H1 (cell line): ENCODE data around the gene ZNF512B. TPM values are rescaled to one million over a fixed set of nuclear protein-coding genes. Genes with fewer than 3 reads are reported as not detected.

Experiments
- CTCF ChIA-PET: fragments of 300-600 bp; sonication (Branson Sonifier 250); formaldehyde crosslinking; loops from one replicate; lab custom pipeline; 2021; ENCODE audit not compliant: partially characterized antibody; lab: Charles Lee
- POLR2A ChIA-PET: fragments of 300-600 bp; sonication (Branson Sonifier 250); formaldehyde crosslinking; loops from one replicate; lab custom pipeline; 2021; ENCODE audit warnings: inconsistent platforms; ENCODE audit not compliant: partially characterized antibody; lab: Charles Lee
- DNase-seq, 2 experiments: peaks; one replicate each; pipeline versions ENCODE4 v3.0.0 to v3.0.0-alpha.2; 2010 to 2022; ENCODE audit warnings: low spot score in 2 of 2, low read depth in 1 of 2, mixed read lengths in 1 of 2
- FAIRE-seq: peaks from 2 replicates; lab custom pipeline; 2011; peaks lifted over from hg19 to GRCh38; lab: Jason Lieb, UNC
- H2AFZ ChIP-seq: 2 replicates; pipeline ENCODE4 v1.8.1; 2012; ENCODE audit warnings: low read length, inconsistent platforms
- H2AK5ac ChIP-seq: 2 replicates; pipeline ENCODE4 v1.6.1; 2013; ENCODE audit warnings: low read depth, low read length
- H2BK120ac ChIP-seq: replicated peaks from 2 replicates; pipeline ENCODE3; 2013; ENCODE audit warnings: low read depth, low read length, inconsistent platforms
- H2BK12ac ChIP-seq: 2 replicates; pipeline ENCODE4 v1.6.1; 2013; ENCODE audit warnings: low read depth, low read length
- H2BK15ac ChIP-seq: 2 replicates; pipeline ENCODE4 v1.6.1; 2013; ENCODE audit warnings: low read length
- H2BK20ac ChIP-seq: 2 replicates; pipeline ENCODE4 v1.6.1; 2013; ENCODE audit warnings: low read length
- H2BK5ac ChIP-seq: 2 replicates; pipeline ENCODE4 v1.6.1; 2013; ENCODE audit warnings: low read depth, low read length
- H3K14ac ChIP-seq: 2 replicates; pipeline ENCODE4 v1.6.1; 2013; ENCODE audit warnings: inconsistent platforms; ENCODE audit not compliant: insufficient read length
- H3K18ac ChIP-seq: 2 replicates; pipeline ENCODE4 v1.6.1; 2013; ENCODE audit warnings: low read length; ENCODE audit errors: extremely low read depth
- H3K23ac ChIP-seq: 2 replicates; pipeline ENCODE4 v1.6.1; 2013; ENCODE audit warnings: inconsistent platforms; ENCODE audit not compliant: insufficient read length
- H3K23me2 ChIP-seq: 2 replicates; pipeline ENCODE4 v1.6.1; 2013; ENCODE audit warnings: low read depth, low read length
- H3K27ac ChIP-seq: 2 replicates; pipeline ENCODE4 v1.6.1; 2011; ENCODE audit warnings: low read depth, low read length, inconsistent platforms
- H3K27me3 ChIP-seq, 4 experiments: replicated peaks in 1 of 4; 1 replicate in 1 of 4; 2 replicates in 3 of 4; pipeline versions ENCODE4 v1.6.1 to v1.8.1; 2011 to 2013; ENCODE audit warnings: low read length in 3 of 4, mild to moderate bottlenecking in 3 of 4, inconsistent platforms in 2 of 4, mixed read lengths in 2 of 4, moderate library complexity in 1 of 4; ENCODE audit not compliant: control insufficient read depth in 3 of 4, insufficient read depth in 3 of 4; ENCODE audit errors: extremely low read depth in 1 of 4
- H3K36me3 ChIP-seq, 4 experiments: 2 replicates each; pipeline versions ENCODE4 v1.6.1 to v1.8.1; 2011 to 2013; ENCODE audit warnings: mild to moderate bottlenecking in 4 of 4, low read length in 3 of 4, moderate library complexity in 2 of 4, control low read depth in 1 of 4, inconsistent platforms in 1 of 4; ENCODE audit not compliant: insufficient read depth in 4 of 4, control insufficient read depth in 2 of 4
- H3K4ac ChIP-seq: replicated peaks from 2 replicates; pipeline ENCODE3; 2013; ENCODE audit warnings: low read length, low read depth, mixed read lengths, inconsistent platforms; ENCODE audit not compliant: insufficient read length
- H3K4me1 ChIP-seq, 4 experiments: replicated peaks in 1 of 4; 1 replicate in 1 of 4; 2 replicates in 3 of 4; pipeline versions ENCODE4 v1.6.1 to v1.8.1; 2011 to 2013; ENCODE audit warnings: low read length in 3 of 4, inconsistent platforms in 2 of 4, mixed read lengths in 1 of 4; ENCODE audit not compliant: insufficient read depth in 4 of 4, control insufficient read depth in 3 of 4
- H3K4me2 ChIP-seq, 2 experiments: 2 replicates each; pipeline versions ENCODE4 v1.6.1 to v1.8.1; 2011 to 2013; ENCODE audit warnings: low read depth in 2 of 2, low read length in 2 of 2, control low read depth in 1 of 2, inconsistent platforms in 1 of 2, mild to moderate bottlenecking in 1 of 2; ENCODE audit not compliant: insufficient read depth in 1 of 2
- H3K4me3 ChIP-seq, 4 experiments: fragments of 200-600, 300-600 bp in 1 of 4; sonication (generic), shearing (Covaris generic), sonication (Bioruptor Twin) in 1 of 4; 2 replicates each; pipeline versions ENCODE4 v1.5.1 to v1.8.1; 2011 to 2016; ENCODE audit warnings: low read length in 4 of 4, low read depth in 3 of 4, control low read depth in 2 of 4, inconsistent platforms in 2 of 4, mild to moderate bottlenecking in 2 of 4, mixed read lengths in 1 of 4, moderate library complexity in 1 of 4; ENCODE audit not compliant: insufficient read depth in 2 of 4; ENCODE audit errors: extremely low read depth in 1 of 4
- H3K56ac ChIP-seq: replicated peaks from 2 replicates; pipeline ENCODE3; 2013; ENCODE audit warnings: low read depth, mild to moderate bottlenecking, mixed read lengths, low read length, inconsistent platforms; ENCODE audit not compliant: insufficient read length
- H3K79me1 ChIP-seq: 2 replicates; pipeline ENCODE4 v1.6.1; 2013; ENCODE audit warnings: low read depth, low read length, control low read depth
- H3K79me2 ChIP-seq, 2 experiments: 2 replicates each; pipeline versions ENCODE4 v1.6.1 to v1.8.1; 2012 to 2013; ENCODE audit warnings: low read length in 2 of 2, mild to moderate bottlenecking in 2 of 2, inconsistent platforms in 1 of 2; ENCODE audit not compliant: insufficient read depth in 2 of 2, control insufficient read depth in 1 of 2
- H3K9ac ChIP-seq, 4 experiments: replicated peaks in 1 of 4; 1 replicate in 1 of 4; 2 replicates in 3 of 4; pipeline versions ENCODE4 v1.6.1 to v1.8.1; 2011 to 2013; ENCODE audit warnings: low read depth in 3 of 4, low read length in 3 of 4, control low read depth in 2 of 4, mild to moderate bottlenecking in 2 of 4, moderate library complexity in 2 of 4, inconsistent platforms in 1 of 4; ENCODE audit errors: extremely low read depth in 1 of 4
- H3K9me3 ChIP-seq, 2 experiments: 2 replicates each; pipeline versions ENCODE4 v1.6.1 to v1.8.1; 2012 to 2013; ENCODE audit warnings: mild to moderate bottlenecking in 2 of 2, moderate library complexity in 2 of 2, control low read depth in 1 of 2, inconsistent platforms in 1 of 2, low read depth in 1 of 2, low read length in 1 of 2, mixed read lengths in 1 of 2; ENCODE audit not compliant: insufficient read depth in 2 of 2
- H4K20me1 ChIP-seq, 2 experiments: replicated peaks in 1 of 2; 2 replicates each; pipeline versions ENCODE3 to v1.8.1; 2011 to 2013; ENCODE audit warnings: inconsistent platforms in 2 of 2, low read length in 2 of 2, mild to moderate bottlenecking in 1 of 2; ENCODE audit not compliant: insufficient read depth in 2 of 2, control insufficient read depth in 1 of 2
- H4K5ac ChIP-seq: 2 replicates; pipeline ENCODE4 v1.6.1; 2013; ENCODE audit warnings: low read length, low read depth, mixed read lengths, inconsistent platforms; ENCODE audit not compliant: insufficient read length
- H4K8ac ChIP-seq: 2 replicates; pipeline ENCODE4 v1.8.0; 2013; ENCODE audit warnings: mild to moderate bottlenecking, moderate library complexity, low read length, inconsistent platforms; ENCODE audit not compliant: insufficient read depth; ENCODE audit errors: extremely low read depth
- H4K91ac ChIP-seq: replicated peaks from 2 replicates; pipeline ENCODE3; 2013; ENCODE audit warnings: low read length, mixed read lengths, inconsistent platforms; ENCODE audit not compliant: insufficient read length
- BACH1 ChIP-seq: IDR thresholded peaks from 2 replicates; pipeline ENCODE4 v1.6.1; 2012; ENCODE audit warnings: low read length, improper control_type of control experiment
- KDM4A ChIP-seq: IDR thresholded peaks from one replicate; pipeline ENCODE4 v1.7.1; 2012; ENCODE audit warnings: low read depth, mild to moderate bottlenecking, moderate library complexity, low read length, inconsistent platforms; ENCODE audit not compliant: severe bottlenecking
- PHF8 ChIP-seq: fragments of 200-600 bp; sonication (generic); conservative IDR thresholded peaks from 2 replicates; pipeline ENCODE4 v1.7.1; 2012; ENCODE audit warnings: low read depth, mild to moderate bottlenecking, inconsistent platforms, low read length, moderate library complexity
- POLR2AphosphoS5 ChIP-seq: IDR thresholded peaks from 2 replicates; pipeline ENCODE4 v1.6.1; 2011; ENCODE audit warnings: low read depth, low read length
- SP1 ChIP-seq: IDR thresholded peaks from 2 replicates; pipeline ENCODE4 v1.6.1; 2011; ENCODE audit warnings: low read depth, low read length
- TCF12 ChIP-seq: IDR thresholded peaks from 2 replicates; pipeline ENCODE4 v1.6.1; 2011; ENCODE audit warnings: low read depth, mild to moderate bottlenecking, low read length
- WGBS, 2 experiments: shearing (Covaris generic) in 1 of 2; methylation state at CpG; one replicate each; pipeline versions ENCODE4 v1.1.6 to v1.1.7; 2013 to 2015; ENCODE audit warnings: low lambda C conversion rate in 2 of 2, mixed read lengths in 2 of 2, inconsistent platforms in 1 of 2, low coverage in 1 of 2, missing lambda C conversion rate in 1 of 2; ENCODE audit not compliant: insufficient replicate concordance in 2 of 2, insufficient coverage in 1 of 2, insufficient read length in 1 of 2; ENCODE audit errors: extremely low coverage in 1 of 2, missing lambda C conversion rate in 1 of 2; 5-methylcytosine and 5-hydroxymethylcytosine counted together
- polyA plus RNA-seq, 7 experiments: library from polyadenylated mRNA; depleted of rRNA in 3 of 7; stranded (reverse) in 5 of 7; unstranded in 2 of 7; fragments of >200 nt in 5 of 7; fragments of 200-250 nt in 2 of 7; gene quantifications; 1 replicate in 5 of 7; 2 replicates in 1 of 7; 4 replicates in 1 of 7; pipeline versions ENCODE4 v1.2.1 to v1.2.3, GENCODE V29; 2011 to 2013; ENCODE audit warnings: missing spikeins in 2 of 7, mixed read lengths in 2 of 7
- total RNA-seq: library from RNA; stranded (reverse); fragmentation: NEBNext Ultra II Directional; extraction: Animal tissue kit (Norgen Biotek cat#: 25700); gene quantifications from 2 replicates; pipeline ENCODE4 v1.2.1, GENCODE V29; 2021
- TF ChIP-seq, protein P1 (sequence below): IDR thresholded peaks from 2 replicates; pipeline ENCODE4 v1.6.1; 2012; ENCODE audit warnings: inconsistent platforms
- TF ChIP-seq, protein P2 (sequence below): IDR thresholded peaks from 2 replicates; pipeline ENCODE4 v1.6.1; 2012; ENCODE audit warnings: low read length, inconsistent platforms

Gene ZNF512B
- total and polyA plus RNA-seq, 2 of the 8 experiments (the other 6 are each of a cell fraction or from before 2014, with no cell fraction given) = 7.3 to 26.6 TPM

DNA sequence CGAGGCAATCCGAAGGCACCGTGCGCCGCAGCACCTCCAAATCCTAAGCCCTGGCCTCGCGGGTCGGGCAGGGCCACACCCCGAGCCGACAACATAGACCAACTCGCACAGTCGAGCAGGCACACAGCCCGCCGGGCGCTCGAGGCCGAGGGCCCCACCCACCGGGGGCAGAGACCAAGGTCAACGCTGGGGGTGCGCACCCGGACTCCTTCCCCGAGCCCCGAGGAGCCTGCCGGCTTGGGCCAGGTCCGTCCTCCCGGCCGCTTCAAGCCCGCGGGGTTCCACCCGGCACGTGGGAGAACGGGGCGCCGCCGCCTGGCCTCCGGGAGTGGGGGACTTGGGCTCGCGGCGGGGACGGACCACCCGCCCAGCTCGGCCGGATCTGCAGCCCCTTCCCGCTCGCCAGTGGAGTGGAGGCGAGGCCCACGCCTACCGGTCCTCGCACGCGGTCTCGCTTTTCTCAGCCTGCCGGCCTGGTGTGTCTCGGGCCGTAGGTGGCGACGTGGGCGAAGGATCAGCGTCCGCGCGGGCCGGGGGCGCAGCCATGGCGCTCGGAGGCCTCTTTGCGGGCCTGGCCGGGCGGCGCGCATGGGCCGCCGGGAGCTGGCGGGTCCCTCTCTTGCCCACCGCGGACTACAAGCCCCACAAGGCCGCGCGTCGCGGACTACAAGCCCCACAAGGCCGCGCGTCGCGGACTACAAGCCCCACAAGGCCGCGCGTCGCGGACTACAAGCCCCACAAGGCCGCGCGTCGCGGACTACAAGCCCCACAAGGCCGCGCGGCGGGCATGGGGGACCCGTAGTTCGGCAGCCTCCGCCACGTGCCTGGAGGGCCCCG is 13.7 kb downstream of the ZNF512B start, which contains the start of gene UCKL1:
UCKL1 (minus strand) TSS at position 590 of the 837 bp plus-strand sequence; CDS start at position 546, 44 bp downstream.
- Histone ChIP-seq H2AK5ac (no peak within 1 kb of the TSS), H3K23me2 (peaks cover 8% of the 10 kb centered on the region; the same call in 1 of the 2 replicates), H3K4me3 (peak within 1 kb of the TSS; percentile 94 to 98 (median 96)), H2AFZ (peak within 1 kb of the TSS; percentile 67; the same call in 1 of the 2 replicates), H2BK5ac (peak within 1 kb of the TSS; percentile 97), H4K91ac (peak within 1 kb of the TSS; percentile 96), H3K36me3 (peaks cover 0 to 7% (median 3%) of the 10 kb centered on the region in 4 experiments; a peak in 3 of 8 replicates), H2BK120ac (peak within 1 kb of the TSS; percentile 21), H2BK20ac (no peak within 1 kb of the TSS), H3K27me3 (no peaks in the 10 kb centered on the region), H3K79me1 (peaks cover 22% of the 10 kb centered on the region), H4K5ac (peak within 1 kb of the TSS; percentile 95), H3K9me3 (no peaks in the 10 kb centered on the region), H3K56ac (peak within 1 kb of the TSS; percentile 59), H3K79me2 (peaks cover 17 to 45% of the 10 kb centered on the region in 2 experiments; a peak in 3 of 4 replicates), H3K4ac (peak within 1 kb of the TSS; percentile 81), H3K23ac (no peak within 1 kb of the TSS), H3K27ac (peak within 1 kb of the TSS; percentile 69), H2BK15ac (0 out of 2 replicates have a peak within 1 kb of the TSS, but pooled peaks have one; percentile 29), H3K9ac (peak within 1 kb of the TSS; percentile 67 to 90 (median 85)), H2BK12ac (no peak within 1 kb of the TSS), H3K4me1 (peaks cover 0 to 19% (median 12%) of the 10 kb centered on the region in 4 experiments; a peak in 6 of 7 replicates), H4K20me1 (peaks cover 10 to 22% of the 10 kb centered on the region in 2 experiments), H3K4me2 (peak within 1 kb of the TSS; percentile 61 to 88), H3K18ac (peak within 1 kb of the TSS; percentile 99), H3K14ac (no peak within 1 kb of the TSS), H4K8ac (peak within 1 kb of the TSS; percentile 91)
- 1% methylated on average over 71 of the region's 105 CpGs; no CpG with 5 or more reads in 1 of the 2 experiments for WGBS, 2 experiments
- FAIRE-seq = no peak
- POLR2A ChIA-PET = interaction anchor here (0.6 to 4.0 kb wide), 12 partner anchors 12 to 435 kb away, joined by 3 to 68 read pairs (median 3); partner anchors contain the start of genes PRPF6 and TPD52L2
- CTCF ChIA-PET = interaction anchor here (0.7 to 2.9 kb wide), 5 partner anchors 16 to 60 kb away, joined by 3 to 14 read pairs (median 4); no protein-coding TSS in a partner anchor
- DNase-seq = peak in 1 of 2 experiments; percentile 91
- peak; percentile 89 for TF ChIP-seq KDM4A
- TF ChIP-seq TCF12 = no peak
- TF ChIP-seq, protein P1, sequence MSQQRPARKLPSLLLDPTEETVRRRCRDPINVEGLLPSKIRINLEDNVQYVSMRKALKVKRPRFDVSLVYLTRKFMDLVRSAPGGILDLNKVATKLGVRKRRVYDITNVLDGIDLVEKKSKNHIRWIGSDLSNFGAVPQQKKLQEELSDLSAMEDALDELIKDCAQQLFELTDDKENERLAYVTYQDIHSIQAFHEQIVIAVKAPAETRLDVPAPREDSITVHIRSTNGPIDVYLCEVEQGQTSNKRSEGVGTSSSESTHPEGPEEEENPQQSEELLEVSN = peak; percentile 24; the same call in 1 of the 2 replicates
- TF ChIP-seq SP1 = peak; percentile 65; the same call in 1 of the 2 replicates
- no peak for TF ChIP-seq BACH1
- TF ChIP-seq POLR2AphosphoS5 = peak; percentile 26
- peak; percentile 84 for TF ChIP-seq PHF8
- TF ChIP-seq, protein P2, sequence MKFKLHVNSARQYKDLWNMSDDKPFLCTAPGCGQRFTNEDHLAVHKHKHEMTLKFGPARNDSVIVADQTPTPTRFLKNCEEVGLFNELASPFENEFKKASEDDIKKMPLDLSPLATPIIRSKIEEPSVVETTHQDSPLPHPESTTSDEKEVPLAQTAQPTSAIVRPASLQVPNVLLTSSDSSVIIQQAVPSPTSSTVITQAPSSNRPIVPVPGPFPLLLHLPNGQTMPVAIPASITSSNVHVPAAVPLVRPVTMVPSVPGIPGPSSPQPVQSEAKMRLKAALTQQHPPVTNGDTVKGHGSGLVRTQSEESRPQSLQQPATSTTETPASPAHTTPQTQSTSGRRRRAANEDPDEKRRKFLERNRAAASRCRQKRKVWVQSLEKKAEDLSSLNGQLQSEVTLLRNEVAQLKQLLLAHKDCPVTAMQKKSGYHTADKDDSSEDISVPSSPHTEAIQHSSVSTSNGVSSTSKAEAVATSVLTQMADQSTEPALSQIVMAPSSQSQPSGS = no peak
